Erythroblast (primary cell): ENCODE results near the gene S100A11.

Experiments
- GATA1 ChIP-seq: IDR thresholded peaks from 2 replicates; pipeline ENCODE4 v1.6.1; 2011; ENCODE audit warnings: low read depth, mild to moderate bottlenecking, control low read depth, low read length, moderate library complexity
- POLR2A ChIP-seq: IDR thresholded peaks from 2 replicates; pipeline ENCODE4 v1.6.1; 2011; ENCODE audit warnings: mild to moderate bottlenecking, low read length

- TF ChIP-seq POLR2A (no peak), GATA1 (no peak)
Observed at GRCh38 chr1:152050886-152051675, 14.3 kb upstream of the S100A11 start.
